Erythroblast (primary cell): Measurements from ENCODE around the gene NHSL2.

ENCODE experiments used
- GATA1 ChIP-seq: IDR thresholded peaks from 2 replicates; pipeline ENCODE4 v1.6.1; 2011; ENCODE audit warnings: low read depth, mild to moderate bottlenecking, control low read depth, low read length, moderate library complexity
- POLR2A ChIP-seq: IDR thresholded peaks from 2 replicates; pipeline ENCODE4 v1.6.1; 2011; ENCODE audit warnings: mild to moderate bottlenecking, low read length

GRCh38 chrX:72159769-72160168 lies 249.1 kb downstream of the NHSL2 start:
- no peak for TF ChIP-seq POLR2A
- TF ChIP-seq GATA1, result no peak
